H54 (cell line): Measurements from ENCODE around the gene VPS35.

Experiments used
- DNase-seq: peaks from one replicate; pipeline ENCODE4 v3.0.0; 2011; ENCODE audit warnings: low spot score, mixed read lengths; ENCODE audit not compliant: insufficient read length
- FAIRE-seq: peaks from 3 replicates; lab custom pipeline; 2011; peaks lifted over from hg19 to GRCh38; lab: Jason Lieb, UNC
- POLR2A ChIP-seq: IDR thresholded peaks from 2 replicates; pipeline ENCODE4 v1.6.1; 2011; ENCODE audit warnings: low read depth, mild to moderate bottlenecking, low read length

The VPS35 gene

GRCh38 chr16:46688654-46689364 is at the start of gene VPS35:
VPS35 (minus strand) TSS chr16:46689178; CDS start chr16:46689133, 45 bp downstream.
- DNase-seq (peak; percentile 88), FAIRE-seq (no peak)
- TF ChIP-seq POLR2A, result peak; percentile 75

GRCh38 chr16:46737621-46738214 is 48.7 kb upstream of the VPS35 start:
- no peak for TF ChIP-seq POLR2A
- FAIRE-seq (no peak), DNase-seq (no peak)

GRCh38 chr16:46736695-46737094 is 47.7 kb upstream of the VPS35 start:
- DNase-seq (no peak), FAIRE-seq (no peak)
- TF ChIP-seq POLR2A, result no peak

- TF ChIP-seq POLR2A, result no peak
- no peak for FAIRE-seq
Measured at GRCh38 chr16:46733319-46733830, 44.4 kb upstream of the VPS35 start.

GRCh38 chr16:46732561-46732960 is 43.6 kb upstream of the VPS35 start:
- DNase-seq (no peak), FAIRE-seq (no peak)
- no peak for TF ChIP-seq POLR2A

More at GRCh38 chr16:46733319-46733830, 44.4 kb upstream of the VPS35 start:
- DNase-seq, result no peak

- TF ChIP-seq POLR2A, result no peak
- FAIRE-seq (no peak), DNase-seq (no peak)
Measured at GRCh38 chr16:46731691-46732555, 42.9 kb upstream of the VPS35 start.

- no peak for TF ChIP-seq POLR2A
- FAIRE-seq (no peak), DNase-seq (no peak)
Measured at GRCh38 chr16:46730801-46731690, 42.1 kb upstream of the VPS35 start.

GRCh38 chr16:46730126-46730525 is 41.1 kb upstream of the VPS35 start:
- no peak for TF ChIP-seq POLR2A
- DNase-seq (no peak), FAIRE-seq (no peak)

- no peak for FAIRE-seq
- TF ChIP-seq POLR2A, result no peak
- no peak for DNase-seq
Measured at GRCh38 chr16:46729326-46729995, 40.5 kb upstream of the VPS35 start.

- TF ChIP-seq POLR2A, result no peak
- FAIRE-seq (no peak), DNase-seq (no peak)
Measured at GRCh38 chr16:46728806-46729205, 39.8 kb upstream of the VPS35 start.

- no peak for DNase-seq
- no peak for TF ChIP-seq POLR2A
- FAIRE-seq, result no peak
Measured at GRCh38 chr16:46727630-46728029, 38.7 kb upstream of the VPS35 start.

- FAIRE-seq (no peak), DNase-seq (no peak)
- TF ChIP-seq POLR2A, result no peak
Measured at GRCh38 chr16:46727184-46727583, 38.2 kb upstream of the VPS35 start.
